Gastrocnemius medialis (tissue), 4 donors: Measurements from ENCODE around the gene TMEM266.

Experiments used
- POLR2A ChIP-seq, 2 donors: fragments of 450-650 bp; IDR thresholded peaks; one replicate each; pipeline ENCODE4 v1.6.1; 2017; ENCODE audit warnings: antibody characterized with exemption in 2 of 2, mild to moderate bottlenecking in 2 of 2, moderate library complexity in 2 of 2
- TF ChIP-seq, protein P1 (sequence below), 5 experiments: fragments of 450-650 bp in 3 of 5; fragments of 200-600 bp in 2 of 5; sonication (generic) in 2 of 5; IDR thresholded peaks in 4 of 5; conservative IDR thresholded peaks in 1 of 5; 1 replicate in 4 of 5; 2 replicates in 1 of 5; pipeline ENCODE4 v1.5.1; 2016 to 2019; ENCODE audit warnings: antibody characterized with exemption in 5 of 5, mild to moderate bottlenecking in 3 of 5, moderate library complexity in 3 of 5

DNA sequence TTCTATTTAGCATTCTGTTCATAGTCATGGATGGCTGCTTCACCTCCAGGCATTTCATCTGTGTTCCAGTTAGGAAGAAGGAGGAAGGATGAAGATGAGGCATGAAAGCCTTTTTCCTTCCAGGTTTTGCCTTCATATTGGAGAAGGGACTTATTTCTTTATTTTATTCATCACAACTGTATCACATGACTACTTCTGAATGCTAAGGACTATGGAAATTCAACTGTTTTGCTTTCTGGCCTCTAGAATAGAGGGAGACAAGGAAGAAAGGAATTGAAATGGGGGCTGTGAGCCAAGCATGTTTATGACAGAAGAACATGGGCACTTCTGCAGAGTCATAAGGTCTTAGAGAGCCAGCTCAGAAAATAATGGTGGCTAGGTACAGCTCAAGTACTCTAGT, 10.4 kb downstream of the TMEM266 start:
- TF ChIP-seq, protein P1, sequence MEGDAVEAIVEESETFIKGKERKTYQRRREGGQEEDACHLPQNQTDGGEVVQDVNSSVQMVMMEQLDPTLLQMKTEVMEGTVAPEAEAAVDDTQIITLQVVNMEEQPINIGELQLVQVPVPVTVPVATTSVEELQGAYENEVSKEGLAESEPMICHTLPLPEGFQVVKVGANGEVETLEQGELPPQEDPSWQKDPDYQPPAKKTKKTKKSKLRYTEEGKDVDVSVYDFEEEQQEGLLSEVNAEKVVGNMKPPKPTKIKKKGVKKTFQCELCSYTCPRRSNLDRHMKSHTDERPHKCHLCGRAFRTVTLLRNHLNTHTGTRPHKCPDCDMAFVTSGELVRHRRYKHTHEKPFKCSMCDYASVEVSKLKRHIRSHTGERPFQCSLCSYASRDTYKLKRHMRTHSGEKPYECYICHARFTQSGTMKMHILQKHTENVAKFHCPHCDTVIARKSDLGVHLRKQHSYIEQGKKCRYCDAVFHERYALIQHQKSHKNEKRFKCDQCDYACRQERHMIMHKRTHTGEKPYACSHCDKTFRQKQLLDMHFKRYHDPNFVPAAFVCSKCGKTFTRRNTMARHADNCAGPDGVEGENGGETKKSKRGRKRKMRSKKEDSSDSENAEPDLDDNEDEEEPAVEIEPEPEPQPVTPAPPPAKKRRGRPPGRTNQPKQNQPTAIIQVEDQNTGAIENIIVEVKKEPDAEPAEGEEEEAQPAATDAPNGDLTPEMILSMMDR (IDR thresholded peaks at IDR 0.05 in 4 of 5, conservative IDR thresholded peaks at IDR 0.05 in 1 of 5), result no peak
- no peak for TF ChIP-seq POLR2A (IDR thresholded peaks at IDR 0.05)
